OCI-LY7 (cell line): ENCODE data around the gene COX4I1. TPM values are rescaled to one million over a fixed set of nuclear protein-coding genes. Genes with fewer than 3 reads are reported as not detected.

Experiments used
- BruUV-seq: library from RNA; stranded (reverse); fragments of 400-500 nt; replicated peaks from 2 replicates; lab custom pipeline; 2021; lab: Mats Ljungman, UMichigan
- CTCF ChIA-PET: fragments of 300-600 bp; sonication (Branson Sonifier 250); formaldehyde crosslinking; loops from one replicate; lab custom pipeline; 2022; ENCODE audit warnings: antibody characterized with exemption; ENCODE audit not compliant: unreplicated experiment; lab: Charles Lee
- POLR2A ChIA-PET: fragments of 300-600 bp; sonication (Branson Sonifier 250); formaldehyde crosslinking; loops from one replicate; lab custom pipeline; 2022; ENCODE audit warnings: antibody characterized with exemption; lab: Charles Lee
- DNase-seq: peaks from one replicate; pipeline ENCODE4 v3.0.0-alpha.2; 2015; ENCODE audit warnings: low spot score
- H2AFZ ChIP-seq: fragments of 200-600 bp; sonication (generic), shearing (Covaris generic); 2 replicates; pipeline ENCODE4 v1.6.1; 2014; ENCODE audit warnings: mild to moderate bottlenecking, antibody characterized with exemption, low read length, moderate library complexity
- H3K27ac ChIP-seq: fragments of 200-600 bp; sonication (generic); 2 replicates; pipeline ENCODE4 v1.5.1; 2014; ENCODE audit warnings: mixed run types, low read depth, mild to moderate bottlenecking, moderate library complexity, low read length, inconsistent platforms; ENCODE audit not compliant: poor library complexity, severe bottlenecking
- H3K36me3 ChIP-seq: fragments of 200-600 bp; sonication (generic); 2 replicates; pipeline ENCODE4 v1.6.1; 2014; ENCODE audit warnings: mild to moderate bottlenecking, antibody characterized with exemption, low read length, moderate library complexity, mixed read lengths; ENCODE audit not compliant: insufficient read depth
- H3K4me1 ChIP-seq: fragments of 200-600 bp; sonication (generic); 2 replicates; pipeline ENCODE4 v1.5.1; 2014; ENCODE audit warnings: mild to moderate bottlenecking, low read length; ENCODE audit not compliant: insufficient read depth, poor library complexity, severe bottlenecking
- H3K4me2 ChIP-seq: fragments of 200-600 bp; sonication (generic); 2 replicates; pipeline ENCODE4 v1.6.1; 2014; ENCODE audit warnings: mild to moderate bottlenecking, low read length
- H3K4me3 ChIP-seq: fragments of 200-600 bp; sonication (generic); 2 replicates; pipeline ENCODE4 v1.5.1; 2014; ENCODE audit warnings: mild to moderate bottlenecking, low read depth, low read length; ENCODE audit not compliant: poor library complexity, severe bottlenecking
- H3K79me2 ChIP-seq: fragments of 200-600 bp; sonication (generic); 2 replicates; pipeline ENCODE4 v1.6.1; 2016; ENCODE audit warnings: low read depth, mild to moderate bottlenecking, low read length, moderate library complexity, mixed read lengths; ENCODE audit not compliant: insufficient read depth
- H3K9me2 ChIP-seq: fragments of 200-600 bp; sonication (generic); 2 replicates; pipeline ENCODE4 v1.6.1; 2016; ENCODE audit warnings: mild to moderate bottlenecking, low read length, mixed read lengths; ENCODE audit not compliant: insufficient read depth
- H3K9me3 ChIP-seq: fragments of 200-600 bp; sonication (generic); 2 replicates; pipeline ENCODE4 v1.6.1; 2014; ENCODE audit warnings: mild to moderate bottlenecking, mixed run types, low read length, mixed read lengths
- H4K20me1 ChIP-seq: fragments of 200-600 bp; sonication (generic); 2 replicates; pipeline ENCODE4 v1.6.1; 2014; ENCODE audit warnings: mild to moderate bottlenecking, antibody characterized with exemption, low read length, moderate library complexity, mixed read lengths; ENCODE audit not compliant: insufficient read depth
- EZH2phosphoT487 ChIP-seq: fragments of 200-600 bp; sonication (generic); IDR thresholded peaks from 2 replicates; pipeline ENCODE4 v1.6.1; 2018; ENCODE audit warnings: low read depth, borderline replicate concordance, mild to moderate bottlenecking, mixed run types, antibody characterized with exemption, low read length, moderate library complexity, mixed read lengths
- intact Hi-C: fragments of 100-400 bp; cut with micrococcal nuclease; formaldehyde crosslinking; loops from one replicate; pipeline ENCODE4 v1.10.0; 2022; ENCODE audit not compliant: unreplicated experiment
- total RNA-seq, 2 experiments: library from RNA; depleted of rRNA in 1 of 2; stranded (reverse); fragments of >200 nt in 1 of 2; shearing (Covaris generic) in 1 of 2; gene quantifications; 2 replicates each; pipeline ENCODE4 v1.2.3, GENCODE V29; 2014 to 2022
- TF ChIP-seq, protein P1 (sequence below): fragments of 200-600 bp; sonication (generic); conservative IDR thresholded peaks from 2 replicates; pipeline ENCODE4 v1.5.1; 2014; ENCODE audit warnings: mild to moderate bottlenecking, antibody characterized with exemption, low read length, moderate library complexity, mixed read lengths

The COX4I1 gene
- total RNA-seq, 2 experiments from 2014 or later: 542 to 569 TPM

DNA sequence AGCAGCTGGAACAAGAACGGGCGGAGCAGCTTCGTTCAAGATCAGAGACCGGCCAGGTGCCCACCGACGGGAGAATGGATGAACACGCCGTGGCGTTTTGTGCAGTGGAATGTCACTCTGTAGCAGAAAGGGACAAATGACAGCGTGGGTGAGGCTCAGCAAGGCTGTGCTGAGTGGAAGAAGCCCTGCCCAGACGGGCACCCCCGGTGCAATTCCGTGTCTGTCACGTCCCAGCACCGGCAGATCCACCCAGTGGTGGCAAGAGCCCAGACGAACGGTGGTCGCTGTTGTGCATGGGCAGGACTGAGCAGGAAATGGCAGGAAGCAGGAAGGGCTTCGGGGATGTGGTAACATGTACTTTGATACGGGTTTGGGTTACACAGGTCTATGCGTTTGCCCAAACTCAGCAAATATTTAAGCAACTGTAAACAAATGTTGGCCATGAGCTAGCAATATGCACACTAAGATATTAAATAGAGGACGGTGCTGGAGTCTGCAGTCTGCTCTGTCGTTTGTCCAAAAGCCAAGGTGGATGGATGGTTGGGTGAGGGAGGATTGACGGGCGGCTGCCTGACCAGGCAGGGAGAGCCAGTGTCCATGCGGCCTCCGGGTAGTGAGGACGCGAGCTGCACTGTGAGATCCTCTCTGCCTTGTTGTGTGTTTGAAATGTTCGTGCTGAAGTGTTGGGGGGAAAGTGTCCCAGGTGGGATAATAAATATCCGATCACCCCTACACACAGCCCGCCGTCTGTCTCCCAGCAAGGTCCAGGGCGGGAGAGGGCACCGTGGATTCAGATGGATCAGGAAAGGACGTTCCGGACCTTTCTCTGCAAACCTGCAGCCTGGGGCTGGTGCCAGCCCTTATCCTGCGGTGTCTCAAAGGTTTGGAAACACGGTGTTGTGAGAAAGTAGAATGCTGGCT lies 48.4 kb downstream of the COX4I1 start:
- intact Hi-C loops: no loop called here

DNA sequence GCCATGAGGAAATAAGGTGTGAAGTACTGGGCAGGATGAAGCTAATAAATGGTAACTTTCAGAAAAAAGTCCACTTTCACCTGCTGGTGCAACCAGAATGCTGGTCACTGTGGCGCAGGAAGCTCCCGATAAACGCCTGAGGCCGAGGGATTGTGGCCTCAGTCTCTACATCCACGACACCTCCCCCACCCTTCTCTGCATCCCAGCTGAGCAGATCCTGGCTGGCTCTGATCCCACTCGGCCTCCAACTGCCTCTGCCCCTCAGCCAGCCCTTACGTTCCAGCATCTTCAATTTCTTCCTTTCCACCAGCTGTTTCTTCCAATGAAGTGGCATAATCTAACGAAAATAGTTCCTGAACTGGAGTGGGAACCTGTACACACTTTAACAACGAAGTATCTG lies 49.5 kb downstream of the COX4I1 start:
- ChIA-PET CTCF (no interaction called here), POLR2A (interaction anchor here (0.7 kb wide), 1 partner anchor 17 kb away, joined by 5 read pairs; no protein-coding TSS in a partner anchor)
- peaks cover 3% of the 10 kb centered on the region for H3K4me1 ChIP-seq
- H4K20me1 ChIP-seq: no peaks in the 10 kb centered on the region
- H3K4me3 ChIP-seq: no peak overlapping the region
- H3K9me2 ChIP-seq: no peaks in the 10 kb centered on the region
- intact Hi-C loops: no loop called here
- H3K9me3 ChIP-seq: no peaks in the 10 kb centered on the region
- no peak overlapping the region for H2AFZ ChIP-seq
- BruUV-seq: no TSS peak
- no peak overlapping the region for H3K4me2 ChIP-seq
- no peak for DNase-seq
- TF ChIP-seq, protein P1, sequence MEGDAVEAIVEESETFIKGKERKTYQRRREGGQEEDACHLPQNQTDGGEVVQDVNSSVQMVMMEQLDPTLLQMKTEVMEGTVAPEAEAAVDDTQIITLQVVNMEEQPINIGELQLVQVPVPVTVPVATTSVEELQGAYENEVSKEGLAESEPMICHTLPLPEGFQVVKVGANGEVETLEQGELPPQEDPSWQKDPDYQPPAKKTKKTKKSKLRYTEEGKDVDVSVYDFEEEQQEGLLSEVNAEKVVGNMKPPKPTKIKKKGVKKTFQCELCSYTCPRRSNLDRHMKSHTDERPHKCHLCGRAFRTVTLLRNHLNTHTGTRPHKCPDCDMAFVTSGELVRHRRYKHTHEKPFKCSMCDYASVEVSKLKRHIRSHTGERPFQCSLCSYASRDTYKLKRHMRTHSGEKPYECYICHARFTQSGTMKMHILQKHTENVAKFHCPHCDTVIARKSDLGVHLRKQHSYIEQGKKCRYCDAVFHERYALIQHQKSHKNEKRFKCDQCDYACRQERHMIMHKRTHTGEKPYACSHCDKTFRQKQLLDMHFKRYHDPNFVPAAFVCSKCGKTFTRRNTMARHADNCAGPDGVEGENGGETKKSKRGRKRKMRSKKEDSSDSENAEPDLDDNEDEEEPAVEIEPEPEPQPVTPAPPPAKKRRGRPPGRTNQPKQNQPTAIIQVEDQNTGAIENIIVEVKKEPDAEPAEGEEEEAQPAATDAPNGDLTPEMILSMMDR: no peak
- no peak for TF ChIP-seq EZH2phosphoT487
- no peak overlapping the region for H3K27ac ChIP-seq
- H3K79me2 ChIP-seq: no peaks in the 10 kb centered on the region
- H3K36me3 ChIP-seq: no peaks in the 10 kb centered on the region

More for the DNA sequence above, 48.4 kb downstream of the COX4I1 start:
- ChIA-PET CTCF (no interaction called here), POLR2A (no interaction called here)
- no peak for TF ChIP-seq EZH2phosphoT487
- TF ChIP-seq, protein P1: no peak
- Histone ChIP-seq H3K4me1 (no peaks in the 10 kb centered on the region), H3K9me3 (no peaks in the 10 kb centered on the region), H2AFZ (no peak overlapping the region), H3K4me2 (no peak overlapping the region), H4K20me1 (no peaks in the 10 kb centered on the region), H3K9me2 (no peaks in the 10 kb centered on the region), H3K27ac (no peak overlapping the region), H3K4me3 (no peak overlapping the region), H3K36me3 (no peaks in the 10 kb centered on the region), H3K79me2 (no peaks in the 10 kb centered on the region)
- no peak for DNase-seq
- BruUV-seq: no TSS peak

DNA sequence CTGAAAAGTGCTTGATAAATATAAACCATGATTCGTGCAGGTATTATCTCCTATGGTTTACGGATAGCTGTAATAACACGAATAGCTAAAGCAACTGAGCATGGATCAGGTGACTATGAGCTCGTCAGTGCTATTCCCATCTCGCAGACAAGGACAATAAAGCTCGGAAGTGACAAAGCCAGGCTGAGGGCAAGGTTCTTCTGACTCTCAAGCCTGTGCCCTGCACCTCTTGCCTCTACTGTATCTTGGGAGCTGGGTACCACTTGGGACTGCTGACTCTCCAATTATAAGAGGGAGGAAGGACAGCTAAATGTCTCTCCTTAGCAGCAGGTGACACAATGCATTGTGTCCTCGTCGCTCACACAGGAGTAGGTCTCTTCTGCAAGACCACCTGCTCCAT lies 49.9 kb downstream of the COX4I1 start:
- ChIA-PET POLR2A (interaction anchor here (0.7 kb wide), 1 partner anchor 17 kb away, joined by 5 read pairs; no protein-coding TSS in a partner anchor), CTCF (no interaction called here)
- intact Hi-C loops: no loop called here
- no peak overlapping the region for H2AFZ ChIP-seq
- no peak for DNase-seq
- no peaks in the 10 kb centered on the region for H4K20me1 ChIP-seq
- TF ChIP-seq EZH2phosphoT487: no peak
- TF ChIP-seq, protein P1: no peak
- H3K4me3 ChIP-seq: no peak overlapping the region
- no TSS peak for BruUV-seq
- H3K27ac ChIP-seq: no peak overlapping the region
- no peak overlapping the region for H3K4me2 ChIP-seq
- peaks cover 5% of the 10 kb centered on the region for H3K4me1 ChIP-seq
- H3K9me2 ChIP-seq: no peaks in the 10 kb centered on the region
- H3K9me3 ChIP-seq: no peaks in the 10 kb centered on the region
- no peaks in the 10 kb centered on the region for H3K36me3 ChIP-seq
- H3K79me2 ChIP-seq: no peaks in the 10 kb centered on the region
